Lower lobe of right lung (tissue), 2 donors: ENCODE data around the gene SERPINB1. TPM values are rescaled to one million over a fixed set of nuclear protein-coding genes. Genes with fewer than 3 reads are reported as not detected.

ENCODE experiments used
- ATAC-seq, 2 donors: fragments of 200-7000 bp; cut with Tn5 transposase; one replicate each; pipeline ENCODE4 v1.9.1; 2020 to 2022; ENCODE audit warnings: mild to moderate bottlenecking in 2 of 2, moderate library complexity in 2 of 2
- DNase-seq: peaks from one replicate; pipeline ENCODE4 v3.0.0-alpha.2; 2020
- H3K27ac ChIP-seq: fragments of 200-600 bp; one replicate; pipeline ENCODE4 v1.8.0; 2022
- H3K27me3 ChIP-seq: fragments of 200-600 bp; one replicate; pipeline ENCODE4 v1.8.0; 2022; ENCODE audit warnings: low read depth
- H3K36me3 ChIP-seq: fragments of 200-600 bp; one replicate; pipeline ENCODE4 v1.8.0; 2022; ENCODE audit warnings: mild to moderate bottlenecking
- H3K4me1 ChIP-seq: fragments of 200-600 bp; one replicate; pipeline ENCODE4 v1.8.0; 2022
- H3K4me3 ChIP-seq: fragments of 200-600 bp; one replicate; pipeline ENCODE4 v1.8.0; 2022; ENCODE audit warnings: mild to moderate bottlenecking
- H3K9me3 ChIP-seq: fragments of 200-600 bp; one replicate; pipeline ENCODE4 v1.8.0; 2022
- intact Hi-C: fragments of 100-400 bp; cut with DNase I; formaldehyde crosslinking; loops from one replicate; pipeline ENCODE4 v1.11.0; 2022
- total RNA-seq: library from RNA; stranded (reverse); fragmentation: NEBNext Ultra II Directional; extraction: Animal tissue kit (Norgen Biotek cat#: 25700); gene quantifications from one replicate; pipeline ENCODE4 v1.2.1, GENCODE V29; 2021
- TF ChIP-seq, protein P1 (sequence below): fragments of 200-600 bp; IDR thresholded peaks from one replicate; pipeline ENCODE4 v1.8.0; 2022; ENCODE audit warnings: antibody characterized with exemption, mild to moderate bottlenecking
- donor health status: DM: no; HTN: yes; CAD: no; lungs with severe emphysema.

SERPINB1 gene
- total RNA-seq, 1 donor from 2014 or later = 125 TPM

DNA sequence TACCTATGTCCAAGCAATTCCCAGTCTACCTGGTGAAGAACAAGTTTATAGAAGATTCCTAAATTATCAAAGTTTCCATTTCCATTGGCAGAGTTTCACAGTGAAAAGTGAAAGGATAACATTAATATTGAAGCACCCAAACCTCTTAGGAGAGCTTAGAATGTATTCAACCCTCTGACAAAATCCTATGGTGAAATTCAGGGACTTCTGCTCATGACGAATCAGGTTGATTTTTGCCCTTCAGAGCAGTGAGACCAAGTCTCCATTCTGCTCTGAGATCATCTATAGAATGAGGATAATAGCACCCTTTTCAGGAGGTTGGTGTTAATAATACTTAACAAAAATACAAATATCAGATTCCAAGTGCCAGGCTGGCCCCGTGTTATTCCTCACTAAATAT is 15.5 kb downstream of the SERPINB1 start:
- no peaks in the 10 kb centered on the region for H3K9me3 ChIP-seq
- no peak for DNase-seq
- TF ChIP-seq, protein P1, sequence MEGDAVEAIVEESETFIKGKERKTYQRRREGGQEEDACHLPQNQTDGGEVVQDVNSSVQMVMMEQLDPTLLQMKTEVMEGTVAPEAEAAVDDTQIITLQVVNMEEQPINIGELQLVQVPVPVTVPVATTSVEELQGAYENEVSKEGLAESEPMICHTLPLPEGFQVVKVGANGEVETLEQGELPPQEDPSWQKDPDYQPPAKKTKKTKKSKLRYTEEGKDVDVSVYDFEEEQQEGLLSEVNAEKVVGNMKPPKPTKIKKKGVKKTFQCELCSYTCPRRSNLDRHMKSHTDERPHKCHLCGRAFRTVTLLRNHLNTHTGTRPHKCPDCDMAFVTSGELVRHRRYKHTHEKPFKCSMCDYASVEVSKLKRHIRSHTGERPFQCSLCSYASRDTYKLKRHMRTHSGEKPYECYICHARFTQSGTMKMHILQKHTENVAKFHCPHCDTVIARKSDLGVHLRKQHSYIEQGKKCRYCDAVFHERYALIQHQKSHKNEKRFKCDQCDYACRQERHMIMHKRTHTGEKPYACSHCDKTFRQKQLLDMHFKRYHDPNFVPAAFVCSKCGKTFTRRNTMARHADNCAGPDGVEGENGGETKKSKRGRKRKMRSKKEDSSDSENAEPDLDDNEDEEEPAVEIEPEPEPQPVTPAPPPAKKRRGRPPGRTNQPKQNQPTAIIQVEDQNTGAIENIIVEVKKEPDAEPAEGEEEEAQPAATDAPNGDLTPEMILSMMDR = no peak

DNA sequence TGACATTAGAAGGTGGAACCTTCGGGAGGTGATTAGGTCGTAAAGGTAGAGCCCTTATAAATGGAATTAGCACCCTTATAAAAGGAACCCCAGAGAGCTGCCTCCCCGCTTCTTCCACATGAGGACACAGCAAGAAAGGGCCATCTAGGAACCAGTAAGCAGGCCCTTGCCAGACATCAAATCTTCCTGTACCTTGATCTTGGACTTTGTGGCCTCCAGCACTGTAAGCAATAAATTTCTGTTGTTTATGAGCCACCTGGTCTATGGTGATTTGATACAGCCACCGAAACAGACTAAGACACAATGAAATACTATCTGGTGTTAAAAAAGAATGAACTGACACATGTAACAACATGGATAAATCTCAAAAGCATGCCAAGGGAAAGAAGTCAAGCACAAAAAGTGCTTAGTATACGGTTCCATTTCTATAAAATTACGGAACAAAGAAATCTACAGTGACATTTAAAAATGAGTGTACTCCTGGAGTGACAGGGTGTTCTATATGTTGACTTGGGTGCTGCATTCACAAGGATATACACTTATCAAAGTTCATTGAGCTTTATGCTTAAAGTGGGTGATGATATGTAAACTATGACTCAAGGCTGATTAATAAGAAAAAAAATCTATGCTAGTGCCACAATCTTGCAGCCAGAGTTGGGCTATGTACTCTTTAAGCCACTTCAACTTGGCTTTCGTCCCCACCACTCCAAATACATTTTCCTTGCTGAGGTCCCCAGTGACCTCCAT is 18.4 kb downstream of the SERPINB1 start:
- Histone ChIP-seq H3K4me1 (peaks cover 27% of the 10 kb centered on the region), H3K4me3 (no peak overlapping the region), H3K27me3 (no peaks in the 10 kb centered on the region), H3K36me3 (no peaks in the 10 kb centered on the region), H3K27ac (no peak overlapping the region), H3K9me3 (no peaks in the 10 kb centered on the region)
- ATAC-seq (no peak), DNase-seq (no peak)
- intact Hi-C loops = no loop called here
- TF ChIP-seq, protein P1 = no peak

More for the DNA sequence above, 15.5 kb downstream of the SERPINB1 start:
- H3K27me3 ChIP-seq = no peaks in the 10 kb centered on the region
- H3K4me1 ChIP-seq = no peaks in the 10 kb centered on the region
- no peak for ATAC-seq
- H3K27ac ChIP-seq = no peak overlapping the region
- intact Hi-C loops = no loop called here
- no peak overlapping the region for H3K4me3 ChIP-seq
- no peaks in the 10 kb centered on the region for H3K36me3 ChIP-seq

DNA sequence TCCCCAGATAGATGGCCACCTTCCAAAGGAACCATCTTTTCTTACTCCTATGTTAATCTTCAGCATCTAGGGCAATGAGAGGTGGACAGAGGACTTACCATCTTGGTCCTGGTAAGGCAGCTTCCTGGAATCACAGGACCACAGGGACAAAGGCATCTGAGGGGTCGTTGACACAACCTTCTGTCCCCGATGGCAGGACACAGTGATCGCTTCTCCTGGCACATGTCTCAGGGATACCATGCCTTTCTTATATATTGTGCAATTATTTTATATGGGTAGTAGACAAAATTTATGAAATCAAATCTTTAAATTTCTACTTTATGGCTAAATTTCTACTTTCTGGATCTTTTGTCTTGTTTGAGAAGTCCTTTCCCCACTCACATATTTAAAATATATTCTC is 20.1 kb downstream of the SERPINB1 start:
- Histone ChIP-seq H3K27me3 (no peaks in the 10 kb centered on the region), H3K9me3 (no peaks in the 10 kb centered on the region), H3K4me3 (no peak overlapping the region), H3K4me1 (peaks cover 37% of the 10 kb centered on the region), H3K27ac (no peak overlapping the region), H3K36me3 (no peaks in the 10 kb centered on the region)
- no peak for DNase-seq
- intact Hi-C loops = no loop called here
- TF ChIP-seq, protein P1 = no peak
- no peak for ATAC-seq

DNA sequence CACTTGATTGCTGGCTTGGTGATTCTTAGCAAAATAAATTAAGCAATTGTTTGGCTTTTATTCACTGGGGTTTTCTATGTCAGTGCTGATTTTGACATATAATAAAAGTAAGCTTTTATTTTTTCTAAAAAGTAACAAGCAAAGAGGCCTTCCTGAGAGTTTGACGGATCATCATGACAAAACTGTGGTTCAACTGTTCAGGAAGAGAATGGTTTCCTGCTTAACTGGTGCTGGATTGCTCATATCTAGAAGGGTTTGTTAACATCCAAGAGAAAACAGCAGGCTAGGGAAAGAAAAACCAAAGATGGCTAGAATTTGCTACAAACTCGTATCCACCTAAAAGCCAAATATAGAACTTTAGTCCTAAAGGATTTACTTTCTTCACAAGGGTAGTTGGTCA is 21.2 kb downstream of the SERPINB1 start:
- H3K27me3 ChIP-seq = no peaks in the 10 kb centered on the region
- H3K36me3 ChIP-seq = no peaks in the 10 kb centered on the region
- peaks cover 7% of the 10 kb centered on the region for H3K9me3 ChIP-seq
- intact Hi-C loops = no loop called here
- TF ChIP-seq, protein P1 = no peak
- no peak overlapping the region for H3K27ac ChIP-seq
- ATAC-seq = no peak
- H3K4me3 ChIP-seq = no peak overlapping the region
- DNase-seq = no peak
- peaks cover 37% of the 10 kb centered on the region for H3K4me1 ChIP-seq

DNA sequence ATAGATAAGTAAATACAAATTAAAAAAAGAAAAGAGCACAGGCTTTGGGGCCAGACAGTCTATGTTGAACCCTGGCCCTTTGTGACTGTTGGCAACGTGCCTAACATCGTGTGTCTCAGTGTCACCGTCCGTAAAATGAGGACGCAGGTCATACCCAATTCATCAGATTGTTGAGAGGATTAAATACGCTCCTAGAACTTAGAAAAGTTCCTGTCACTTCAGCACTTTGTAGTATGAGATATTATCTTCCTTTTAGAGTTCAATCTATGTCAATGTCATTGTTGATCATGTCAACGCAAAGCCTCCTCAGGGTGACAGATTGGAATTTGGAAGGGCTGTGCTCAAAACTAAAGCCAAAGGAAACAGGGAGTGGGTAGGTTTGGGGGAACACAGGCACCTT is 21.7 kb downstream of the SERPINB1 start:
- H3K27me3 ChIP-seq = no peaks in the 10 kb centered on the region
- ATAC-seq (no peak), DNase-seq (no peak)
- H3K27ac ChIP-seq = no peak overlapping the region
- H3K4me3 ChIP-seq = no peak overlapping the region
- H3K36me3 ChIP-seq = no peaks in the 10 kb centered on the region
- TF ChIP-seq, protein P1 = no peak
- intact Hi-C loops = no loop called here
- H3K4me1 ChIP-seq = peaks cover 37% of the 10 kb centered on the region
- peaks cover 7% of the 10 kb centered on the region for H3K9me3 ChIP-seq
